WTC11 (cell line): ENCODE data around the gene FUCA1. TPM values are rescaled to one million over a fixed set of nuclear protein-coding genes. Genes with fewer than 3 reads are reported as not detected.
"Not testable (repeated sequence)": the region's sequence is repeated elsewhere in the genome, so short reads cannot be mapped to it uniquely, and the experiment has no call there.

Experiments used
- ATAC-seq: fragments of 200-7000 bp; cut with Tn5 transposase; 2 replicates; pipeline ENCODE4 v1.10.0; 2021; ENCODE audit warnings: mild to moderate bottlenecking, moderate library complexity
- CTCF ChIA-PET: fragments of 300-600 bp; sonication (Branson Sonifier 250); formaldehyde crosslinking; loops from one replicate; lab custom pipeline; 2021; ENCODE audit warnings: antibody characterized with exemption; lab: Charles Lee
- POLR2A ChIA-PET: fragments of 350-600 bp; sonication (Branson Sonifier 250); formaldehyde crosslinking; loops from one replicate; lab custom pipeline; 2021; ENCODE audit warnings: antibody characterized with exemption; lab: Charles Lee
- DNase-seq: peaks from one replicate; pipeline ENCODE4 v3.0.0; 2021; ENCODE audit warnings: low spot score
- H3K27ac Mint-ChIP-seq: 2 replicates; pipeline ENCODE4 v1.8.0; 2021; ENCODE audit warnings: mixed read lengths
- H3K27me3 Mint-ChIP-seq: 2 replicates; pipeline ENCODE4 v1.8.0; 2021; ENCODE audit warnings: low read depth, mild to moderate bottlenecking, moderate library complexity, mixed read lengths
- H3K36me3 Mint-ChIP-seq: 2 replicates; pipeline ENCODE4 v1.8.0; 2021; ENCODE audit warnings: mixed read lengths
- H3K4me1 Mint-ChIP-seq: 2 replicates; pipeline ENCODE4 v1.8.0; 2022; ENCODE audit warnings: mixed read lengths
- H3K4me3 Mint-ChIP-seq: 2 replicates; pipeline ENCODE4 v1.8.0; 2021; ENCODE audit warnings: mild to moderate bottlenecking, moderate library complexity, mixed read lengths
- H3K9me3 Mint-ChIP-seq: 2 replicates; pipeline ENCODE4 v1.8.0; 2021; ENCODE audit warnings: mixed read lengths
- ATF6 ChIP-seq: sonication (generic); formaldehyde crosslinking; IDR thresholded peaks from 2 replicates; pipeline ENCODE4 v1.8.1; 2023; ENCODE audit warnings: mild to moderate bottlenecking, missing genetic modification reagents
- E2F1 ChIP-seq: sonication (generic); formaldehyde crosslinking; IDR thresholded peaks from 2 replicates; pipeline ENCODE4 v1.8.0; 2022; ENCODE audit warnings: mild to moderate bottlenecking, missing genetic modification reagents
- E2F4 ChIP-seq: sonication (generic); formaldehyde crosslinking; IDR thresholded peaks from 2 replicates; pipeline ENCODE4 v1.8.1; 2022; ENCODE audit warnings: low read depth, mild to moderate bottlenecking, moderate library complexity, missing genetic modification reagents, borderline replicate concordance
- ESRRA ChIP-seq: sonication (generic); formaldehyde crosslinking; IDR thresholded peaks from 2 replicates; pipeline ENCODE4 v1.8.1; 2022; ENCODE audit warnings: mild to moderate bottlenecking, missing genetic modification reagents, borderline replicate concordance
- ETV6 ChIP-seq: sonication (generic); formaldehyde crosslinking; IDR thresholded peaks from 2 replicates; pipeline ENCODE4 v1.8.1; 2022; ENCODE audit warnings: mild to moderate bottlenecking, missing genetic modification reagents
- GRHL2 ChIP-seq: fragments of 250-450 bp; sonication (Bioruptor Pico); IDR thresholded peaks from 2 replicates; pipeline ENCODE4 v1.8.0; 2022; ENCODE audit warnings: mild to moderate bottlenecking, moderate library complexity; ENCODE audit not compliant: insufficient replicate concordance, severe bottlenecking
- JUN ChIP-seq: sonication (generic); formaldehyde crosslinking; IDR thresholded peaks from 2 replicates; pipeline ENCODE4 v1.8.0; 2023; ENCODE audit warnings: mild to moderate bottlenecking, missing genetic modification reagents
- PRRX2 ChIP-seq: fragments of 250-450 bp; sonication (Bioruptor Pico); IDR thresholded peaks from 2 replicates; pipeline ENCODE4 v1.8.0; 2021; ENCODE audit warnings: mild to moderate bottlenecking
- RELA ChIP-seq: sonication (generic); formaldehyde crosslinking; IDR thresholded peaks from 2 replicates; pipeline ENCODE4 v1.8.1; 2022; ENCODE audit warnings: missing genetic modification reagents, mild to moderate bottlenecking, borderline replicate concordance
- RORB ChIP-seq: fragments of 250-450 bp; sonication (Bioruptor Pico); IDR thresholded peaks from 2 replicates; pipeline ENCODE4 v1.9.0; 2021; ENCODE audit warnings: mild to moderate bottlenecking
- SP1 ChIP-seq: sonication (generic); formaldehyde crosslinking; conservative IDR thresholded peaks from 2 replicates; pipeline ENCODE4 v1.8.1; 2022; ENCODE audit warnings: missing genetic modification reagents
- STAT6 ChIP-seq: sonication (generic); formaldehyde crosslinking; conservative IDR thresholded peaks from 2 replicates; pipeline ENCODE4 v1.8.1; 2023; ENCODE audit warnings: mild to moderate bottlenecking, low read depth, missing genetic modification reagents, moderate library complexity
- TEAD4 ChIP-seq: sonication (generic); formaldehyde crosslinking; IDR thresholded peaks from 2 replicates; pipeline ENCODE4 v1.8.0; 2022; ENCODE audit warnings: mild to moderate bottlenecking, missing genetic modification reagents
- ZNF317 ChIP-seq: sonication (generic); formaldehyde crosslinking; IDR thresholded peaks from 2 replicates; pipeline ENCODE4 v1.8.1; 2023; ENCODE audit warnings: low read depth, mild to moderate bottlenecking, moderate library complexity, missing genetic modification reagents, borderline replicate concordance
- total RNA-seq: library from RNA; stranded (reverse); gene quantifications from 3 replicates; pipeline ENCODE4 v1.2.3, GENCODE V29; 2021
- TF ChIP-seq, protein P1 (sequence below): sonication (generic); formaldehyde crosslinking; IDR thresholded peaks from 2 replicates; pipeline ENCODE4 v1.8.1; 2022; ENCODE audit warnings: mild to moderate bottlenecking, moderate library complexity, missing genetic modification reagents
- TF ChIP-seq, protein P2 (sequence below): sonication (generic); formaldehyde crosslinking; IDR thresholded peaks from 2 replicates; pipeline ENCODE4 v1.8.1; 2022; ENCODE audit warnings: mild to moderate bottlenecking, missing genetic modification reagents, moderate library complexity, borderline replicate concordance

The FUCA1 gene
- total RNA-seq, 1 experiment from 2014 or later = 7.5 TPM

GRCh38 chr1:23848673-23849616 lies 19.1 kb downstream of the FUCA1 start:
- Mint-ChIP-seq H3K36me3 (peaks cover 26% of the 10 kb centered on the region), H3K27ac (no peak overlapping the region), H3K9me3 (peaks cover 21% of the 10 kb centered on the region), H3K4me3 (no peak overlapping the region), H3K4me1 (no peaks in the 10 kb centered on the region), H3K27me3 (no peaks in the 10 kb centered on the region)
- TF ChIP-seq RORB (no peak), GRHL2 (no peak), JUN (CRISPR knock-in tag) (no peak), RELA (CRISPR knock-in tag) (no peak), STAT6 (CRISPR knock-in tag) (no peak), PRRX2 (CRISPR knock-in tag) (no peak), ESRRA (CRISPR knock-in tag) (no peak), ETV6 (CRISPR knock-in tag) (no peak), E2F4 (no peak), TEAD4 (no peak), SP1 (CRISPR knock-in tag) (no peak), E2F1 (no peak), ZNF317 (CRISPR knock-in tag) (no peak), ATF6 (CRISPR knock-in tag) (no peak)
- TF ChIP-seq, protein P1, sequence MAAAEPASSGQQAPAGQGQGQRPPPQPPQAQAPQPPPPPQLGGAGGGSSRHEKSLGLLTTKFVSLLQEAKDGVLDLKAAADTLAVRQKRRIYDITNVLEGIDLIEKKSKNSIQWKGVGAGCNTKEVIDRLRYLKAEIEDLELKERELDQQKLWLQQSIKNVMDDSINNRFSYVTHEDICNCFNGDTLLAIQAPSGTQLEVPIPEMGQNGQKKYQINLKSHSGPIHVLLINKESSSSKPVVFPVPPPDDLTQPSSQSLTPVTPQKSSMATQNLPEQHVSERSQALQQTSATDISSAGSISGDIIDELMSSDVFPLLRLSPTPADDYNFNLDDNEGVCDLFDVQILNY = no peak
- TF ChIP-seq, protein P2, sequence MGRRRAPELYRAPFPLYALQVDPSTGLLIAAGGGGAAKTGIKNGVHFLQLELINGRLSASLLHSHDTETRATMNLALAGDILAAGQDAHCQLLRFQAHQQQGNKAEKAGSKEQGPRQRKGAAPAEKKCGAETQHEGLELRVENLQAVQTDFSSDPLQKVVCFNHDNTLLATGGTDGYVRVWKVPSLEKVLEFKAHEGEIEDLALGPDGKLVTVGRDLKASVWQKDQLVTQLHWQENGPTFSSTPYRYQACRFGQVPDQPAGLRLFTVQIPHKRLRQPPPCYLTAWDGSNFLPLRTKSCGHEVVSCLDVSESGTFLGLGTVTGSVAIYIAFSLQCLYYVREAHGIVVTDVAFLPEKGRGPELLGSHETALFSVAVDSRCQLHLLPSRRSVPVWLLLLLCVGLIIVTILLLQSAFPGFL (CRISPR knock-in tag) = no peak
- ChIA-PET CTCF (interaction anchor here (0.6 to 1.2 kb wide), 4 partner anchors 39 to 1569 kb away, joined by 3 to 4 read pairs (median 3); no protein-coding TSS in a partner anchor), POLR2A (no interaction called here)
- ATAC-seq (no peak), DNase-seq (no peak)

DNA sequence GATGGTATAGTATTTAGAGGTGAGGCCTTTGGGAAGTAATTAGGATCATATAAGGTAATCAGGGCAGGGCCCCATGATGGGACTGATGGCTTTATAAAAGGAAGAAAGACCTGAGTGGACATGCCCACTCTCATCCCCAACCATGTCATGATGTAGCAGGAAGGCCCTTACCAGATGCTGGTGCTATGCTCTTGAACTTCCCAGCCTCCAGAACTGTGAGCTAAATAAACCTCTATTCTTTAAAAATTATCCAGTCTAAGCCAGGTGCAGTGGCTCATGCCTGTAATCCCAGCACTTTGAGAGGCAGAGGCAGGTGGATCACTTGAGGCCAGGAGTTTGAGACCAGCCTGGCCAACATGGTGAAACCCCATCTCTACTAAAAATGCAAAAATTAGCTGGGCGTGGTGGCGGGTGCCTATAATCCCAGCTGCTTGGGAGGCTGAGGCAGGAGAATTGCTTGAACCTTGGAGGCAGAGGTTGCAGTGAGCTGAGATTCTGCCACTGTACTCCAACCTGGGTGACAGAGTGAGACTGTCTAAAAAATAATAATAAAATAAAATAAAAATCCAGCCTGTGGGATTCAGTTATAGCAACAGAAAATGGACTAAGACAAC lies 20.5 kb downstream of the FUCA1 start:
- H3K4me1 Mint-ChIP-seq, H3K27me3 Mint-ChIP-seq, POLR2A ChIA-PET, ATAC-seq, H3K4me3 Mint-ChIP-seq, DNase-seq, H3K27ac Mint-ChIP-seq, CTCF ChIA-PET: not testable (repeated sequence)
- H3K36me3 Mint-ChIP-seq = peaks cover 23% of the 10 kb centered on the region
- H3K9me3 Mint-ChIP-seq = peaks cover 21% of the 10 kb centered on the region
